HG02798 (cell line): ENCODE measurements around the gene ZNF749.
A peak's percentile ranks its signal among the peaks of the same experiment; 100 is the strongest.
"Not testable (repeated sequence)": the region's sequence is repeated elsewhere in the genome, so short reads cannot be mapped to it uniquely, and the experiment has no call there.

Experiments used
- ATAC-seq: cut with Tn5 transposase; IDR thresholded peaks from one replicate; pipeline ENCODE4 v1.9.1; 2021; ENCODE audit warnings: mild to moderate bottlenecking; ENCODE audit not compliant: unreplicated experiment, poor library complexity

Gene ZNF749

DNA sequence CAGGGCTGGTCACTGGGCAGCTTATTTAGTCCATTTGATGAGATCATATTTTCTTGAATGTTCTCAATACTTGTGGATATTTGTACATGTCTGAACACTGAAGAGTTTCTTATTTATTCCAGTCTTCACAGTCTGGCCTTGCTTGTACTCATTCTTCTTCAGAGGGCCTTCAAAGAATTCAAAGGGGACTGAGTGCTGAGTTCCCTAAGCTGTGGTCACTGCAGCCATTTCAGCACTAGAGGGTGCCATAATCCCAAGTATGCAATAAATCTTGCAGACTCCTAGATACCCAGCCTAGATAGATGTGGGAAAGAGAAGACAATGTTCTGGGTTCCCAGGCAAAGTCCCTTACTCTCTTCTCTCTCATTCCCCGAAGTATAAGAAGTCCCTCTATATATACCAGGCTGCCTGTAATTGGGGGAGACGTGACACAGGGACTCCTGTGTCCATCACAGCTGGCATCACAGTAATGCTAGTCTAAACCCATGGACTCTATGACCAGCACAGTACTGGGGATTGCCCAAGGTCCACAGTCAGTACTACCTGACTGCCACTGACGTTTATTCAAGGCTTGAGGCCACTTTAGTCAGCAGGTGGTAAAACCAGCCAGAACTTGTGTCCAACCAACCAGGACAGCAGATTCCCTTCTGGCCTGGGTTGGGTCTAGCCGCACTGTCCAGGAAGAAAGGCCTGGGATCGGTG, 30.7 kb downstream of the ZNF749 start:
- ATAC-seq = no peak

DNA sequence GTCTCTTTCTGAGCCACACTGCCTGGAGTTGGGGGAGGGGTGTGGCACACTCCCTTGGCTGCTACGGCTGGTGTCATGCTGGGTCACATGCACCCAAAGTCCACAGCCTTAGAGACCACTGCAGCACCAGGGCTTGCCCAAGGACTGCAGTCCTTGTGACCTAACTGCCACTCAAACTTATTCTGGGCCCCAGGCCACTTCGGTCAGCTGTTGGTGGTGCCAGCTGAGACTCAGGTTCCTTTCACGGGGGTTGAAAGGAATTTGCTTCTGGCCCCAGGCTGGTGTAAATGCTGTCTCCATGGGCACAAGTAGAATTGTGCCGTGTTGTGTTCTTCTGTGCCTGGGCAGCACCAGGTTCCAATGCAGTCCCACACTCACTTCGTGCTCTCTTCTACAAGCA, 31.4 kb downstream of the ZNF749 start:
- no peak for ATAC-seq

DNA sequence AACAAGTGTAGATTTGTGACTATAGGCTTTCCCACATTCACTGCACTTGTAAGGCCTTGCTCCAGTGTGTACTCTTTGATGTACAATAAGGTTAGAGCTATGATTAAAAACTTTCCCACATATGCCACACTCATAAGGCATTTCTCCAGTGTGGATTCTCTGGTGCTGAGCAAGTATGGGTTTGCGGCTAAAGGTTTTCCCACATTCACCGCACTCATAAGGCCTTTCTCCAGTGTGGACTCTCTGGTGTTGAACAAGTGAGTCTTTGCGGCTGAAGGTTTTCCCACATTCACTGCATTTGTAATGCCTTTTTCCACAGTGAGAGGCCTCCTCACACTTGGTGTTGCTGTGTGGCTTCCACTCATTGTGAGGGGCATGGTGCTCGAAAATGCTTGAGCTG, 38.5 kb downstream of the ZNF749 start:
- ATAC-seq = no peak

DNA sequence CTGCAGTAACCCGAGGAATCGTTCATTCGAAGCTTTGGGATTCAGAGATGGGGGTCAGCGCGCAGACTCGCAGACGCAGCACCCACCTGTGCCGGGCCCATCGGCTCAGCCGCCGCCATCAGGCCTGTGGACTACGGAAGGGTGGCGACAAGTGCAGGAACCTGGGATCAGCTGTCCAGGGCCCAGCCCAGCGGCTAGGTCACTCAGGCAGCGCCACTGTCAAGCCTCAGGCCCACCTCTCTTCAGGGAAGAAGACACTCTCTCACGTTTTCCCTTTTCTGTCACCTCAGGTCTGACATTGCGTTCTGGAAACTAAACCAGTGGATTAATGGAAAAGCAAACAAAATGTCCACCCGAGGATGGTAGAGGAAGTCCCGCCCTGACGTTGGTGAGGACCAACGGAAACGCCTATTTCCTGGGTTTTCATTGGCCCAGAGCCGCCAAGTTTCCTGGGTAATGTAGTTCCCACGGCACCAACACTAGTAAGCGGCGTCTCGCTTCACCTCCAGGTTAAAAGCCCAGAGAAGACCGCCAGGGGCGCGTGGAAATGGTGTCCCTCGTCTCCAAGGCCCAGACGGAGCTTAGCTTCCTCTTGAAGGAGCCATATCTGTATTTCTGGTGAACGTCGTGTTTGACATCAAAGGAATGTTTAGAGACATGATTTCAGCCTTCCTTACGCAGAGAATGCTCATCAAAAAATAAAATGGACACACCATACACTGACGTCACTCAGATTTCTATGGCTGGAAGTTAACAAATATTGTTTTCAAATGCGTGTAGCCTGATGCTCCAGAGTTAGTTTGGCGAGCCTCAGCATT, 42.3 kb downstream of the ZNF749 start, which contains the start of gene ZNF772:
Gene ZNF772 (minus strand): TSS at position 376 of the 818 bp plus-strand sequence. CDS start 257 bp downstream, at position 119.
- peak; percentile 93 for ATAC-seq

DNA sequence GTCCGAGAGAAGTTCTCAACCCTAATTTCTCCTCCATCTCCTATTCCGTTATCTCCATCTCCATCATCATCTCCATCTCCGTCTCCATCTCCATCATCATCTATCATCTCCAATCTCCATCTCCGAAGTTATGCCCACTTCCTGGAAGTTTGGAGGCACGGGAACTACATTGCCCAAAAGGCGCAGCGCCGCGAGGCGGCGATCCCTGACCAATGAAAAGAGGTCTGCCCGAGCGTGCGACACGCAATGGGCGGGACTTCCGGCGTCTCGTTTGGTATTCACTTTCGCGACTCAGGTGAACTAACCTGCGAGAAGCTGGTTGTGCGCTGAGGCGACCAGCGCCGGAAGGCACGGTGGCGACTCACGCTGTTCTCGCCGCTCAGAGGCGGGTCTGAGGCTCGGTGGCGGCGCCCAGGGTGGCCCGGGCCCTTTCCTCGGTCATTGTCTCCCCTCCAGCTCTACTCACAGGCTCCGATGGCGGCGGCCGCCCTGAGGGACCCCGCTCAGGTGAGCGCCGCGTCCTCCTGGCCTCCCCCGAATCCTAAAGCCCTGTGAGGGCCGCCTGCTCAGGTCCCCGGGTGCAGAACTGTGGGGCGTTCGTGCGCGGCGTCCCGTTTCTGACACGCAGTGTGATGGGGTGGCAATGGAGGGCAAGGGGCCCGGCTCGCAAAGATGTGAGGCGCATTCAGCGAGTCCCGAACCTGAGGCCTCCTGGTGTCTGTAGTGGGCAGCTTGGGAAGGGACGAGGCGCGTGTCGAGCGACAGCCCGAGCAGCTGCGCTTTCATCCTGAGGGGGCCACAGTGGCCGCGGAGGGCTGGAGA, 52.6 kb downstream of the ZNF749 start, which contains the start of gene ZNF419:
Gene ZNF419 (plus strand): TSS at position 274 of the 822 bp plus-strand sequence. CDS start 201 bp downstream, at position 475.
- peak; percentile 97 for ATAC-seq

DNA sequence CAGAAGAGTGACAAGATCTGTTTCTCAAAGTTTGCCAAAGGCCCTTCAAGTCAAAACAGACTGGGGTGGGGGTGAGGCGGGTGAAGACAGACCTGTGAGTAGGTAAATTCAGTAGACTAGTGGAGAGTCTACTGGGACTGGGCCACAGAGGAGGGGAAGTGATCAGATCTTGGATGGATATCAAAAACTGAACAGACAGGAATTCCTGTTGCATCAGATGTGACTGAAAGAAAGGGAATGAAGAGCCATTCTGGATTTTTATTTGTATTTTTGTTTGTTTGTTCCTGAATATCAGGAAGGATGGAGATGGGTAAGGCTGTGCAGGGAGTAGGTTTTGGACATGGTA, 53.1 kb downstream of the ZNF749 start:
- not testable (repeated sequence) for ATAC-seq
